ENCODE results near the gene ADAM8. TPM values are rescaled to one million over a fixed set of nuclear protein-coding genes. Genes with fewer than 3 reads are reported as not detected.
A peak's percentile ranks its signal among the peaks of the same experiment; 100 is the strongest.
"Not testable (repeated sequence)": the region's sequence is repeated elsewhere in the genome, so short reads cannot be mapped to it uniquely, and the experiment has no call there.

ADAM8 gene
- total and polyA plus RNA-seq, 12 donors = 0.61 to 7.7 (median 3.8) TPM

- Histone ChIP-seq H3K4me1 (replicated peaks in 1 of 2) (peaks cover 0 to 14% of the 10 kb centered on the region in 2 donors), H3K27ac (no peak overlapping the region), H3K4me3 (peak overlapping the region in 1 of 4 donors; percentile 53), H3K36me3 (replicated peaks in 1 of 2) (no peaks in the 10 kb centered on the region), H3K27me3 (peaks cover 41% of the 10 kb centered on the region), H3K9me3 (replicated peaks in 1 of 3) (no peaks in the 10 kb centered on the region)
- WGBS, 4 donors = 5 to 10% (median 6%) methylated on average over 2 to 13 of the region's 13 CpGs
- intact Hi-C loops (cut with DNase I) = no loop called here
- TF ChIP-seq CTCF (IDR thresholded peaks at IDR 0.05) = no peak
- DNase-seq = peak; percentile 70 to 89 (median 81)
Measured at GRCh38 chr10:133324198-133324792, 47.6 kb upstream of the ADAM8 start.

- DNase-seq; H3K4me3 ChIP-seq; intact Hi-C loops (cut with DNase I); H3K27ac ChIP-seq; H3K9me3 ChIP-seq (replicated peaks in 1 of 3); H3K36me3 ChIP-seq (replicated peaks in 1 of 2): not testable (repeated sequence)
- 80 to 88% (median 86%) methylated on average over 11 to 12 of the region's 14 CpGs for WGBS, 4 donors
- Histone ChIP-seq H3K4me1 (replicated peaks in 1 of 2) (peaks cover 0 to 13% of the 10 kb centered on the region in 2 donors), H3K27me3 (peaks cover 24% of the 10 kb centered on the region)
Measured at GRCh38 chr10:133322064-133322709, 45.5 kb upstream of the ADAM8 start.

GRCh38 chr10:133320852-133321422 lies 44.3 kb upstream of the ADAM8 start:
- DNase-seq; H3K4me3 ChIP-seq; H3K36me3 ChIP-seq (replicated peaks in 1 of 2); intact Hi-C loops (cut with DNase I); H3K9me3 ChIP-seq (replicated peaks in 1 of 3); H3K27ac ChIP-seq: not testable (repeated sequence)
- Histone ChIP-seq H3K4me1 (replicated peaks in 1 of 2) (peaks cover 0 to 11% of the 10 kb centered on the region in 2 donors), H3K27me3 (peaks cover 12% of the 10 kb centered on the region)
- WGBS, 4 donors = 90 to 97% (median 95%) methylated on average over 6 of the region's 6 CpGs

GRCh38 chr10:133318494-133319127 lies 41.9 kb upstream of the ADAM8 start:
- peak overlapping the region in 1 of 4 donors; percentile 42 for H3K4me3 ChIP-seq
- DNase-seq = peak; percentile 55 to 83 (median 71)
- 8 to 74% (median 13%) methylated on average over 5 to 51 of the region's 51 CpGs for whole genome bisulfite sequencing, 4 donors
- H3K9me3 ChIP-seq (replicated peaks in 1 of 3) = no peaks in the 10 kb centered on the region
- no peaks in the 10 kb centered on the region for H3K36me3 ChIP-seq (replicated peaks in 1 of 2)
- H3K27ac ChIP-seq = peak overlapping the region in 2 of 5 donors; percentile 41 to 49
- no peaks in the 10 kb centered on the region for H3K4me1 ChIP-seq (replicated peaks in 1 of 2)
- H3K27me3 ChIP-seq = no peaks in the 10 kb centered on the region
- intact Hi-C loops (cut with DNase I) = loop anchor here in 1 of 2 donors (10.0 kb wide), 1 partner anchor 174 kb away; no protein-coding TSS in a partner anchor
- peak; percentile 56 to 80 (median 68) for TF ChIP-seq CTCF (IDR thresholded peaks at IDR 0.05)
- no peak for TF ChIP-seq POLR2A (IDR thresholded peaks at IDR 0.05)

GRCh38 chr10:133316732-133317131 lies 40.1 kb upstream of the ADAM8 start:
- intact Hi-C loops (cut with DNase I) = loop anchor here in 1 of 2 donors (10.0 kb wide), 1 partner anchor 172 kb away; no protein-coding TSS in a partner anchor
- Histone ChIP-seq H3K36me3 (replicated peaks in 1 of 2) (peaks cover 0 to 11% of the 10 kb centered on the region in 2 donors), H3K27me3 (no peaks in the 10 kb centered on the region), H3K27ac (no peak overlapping the region), H3K4me3 (no peak overlapping the region), H3K4me1 (replicated peaks in 1 of 2) (no peaks in the 10 kb centered on the region), H3K9me3 (replicated peaks in 1 of 3) (no peaks in the 10 kb centered on the region)
- 80 to 90% (median 85%) methylated on average over 3 to 7 of the region's 7 CpGs for WGBS, 4 donors
- TF ChIP-seq CTCF (IDR thresholded peaks at IDR 0.05) (no peak), POLR2A (IDR thresholded peaks at IDR 0.05) (no peak)
- DNase-seq = no peak
